Adrenal gland (tissue), 12 donors: ENCODE measurements around the gene KAZN. TPM values are rescaled to one million over a fixed set of nuclear protein-coding genes. Genes with fewer than 3 reads are reported as not detected.

Experiments
- DNase-seq, 7 donors: peaks; one replicate each; pipeline ENCODE4 v3.0.0-alpha.2; 2019 to 2020
- H3K27ac ChIP-seq, 5 donors: fragments of 200-600 bp; sonication (generic) in 4 of 5; 1 replicate in 3 of 5; 2 replicates in 2 of 5; pipeline versions ENCODE4 v1.5.1 to v1.8.0; 2016 to 2020; ENCODE audit warnings: mild to moderate bottlenecking in 1 of 5
- H3K27me3 ChIP-seq: fragments of 200-600 bp; 2 replicates; pipeline ENCODE4 v1.8.0; 2021
- H3K36me3 ChIP-seq, 2 donors: fragments of 200-600 bp; replicated peaks in 1 of 2; 1 replicate in 1 of 2; 2 replicates in 1 of 2; pipeline versions ENCODE4 v1.5.1 to v1.8.0; 2018 to 2022
- H3K4me1 ChIP-seq, 2 donors: fragments of 200-600 bp; replicated peaks in 1 of 2; 1 replicate in 1 of 2; 2 replicates in 1 of 2; pipeline versions ENCODE4 v1.5.1 to v1.8.0; 2018 to 2021
- H3K4me3 ChIP-seq, 4 donors: fragments of 200-600 bp; sonication (generic) in 3 of 4; one replicate each; pipeline ENCODE4 v1.5.1; 2016 to 2018
- H3K9me3 ChIP-seq, 3 donors: fragments of 200-600 bp; sonication (generic) in 1 of 3; replicated peaks in 1 of 3; 1 replicate in 2 of 3; 2 replicates in 1 of 3; pipeline versions ENCODE4 v1.5.1 to v1.8.0; 2016 to 2021
- CTCF ChIP-seq, 6 experiments: fragments of 450-650 bp in 4 of 6; fragments of 200-600 bp in 2 of 6; sonication (generic) in 1 of 6; IDR thresholded peaks; 1 replicate in 5 of 6; 2 replicates in 1 of 6; pipeline versions ENCODE4 v1.5.1 to v1.8.0; 2016 to 2021; ENCODE audit warnings: antibody characterized with exemption in 6 of 6, mild to moderate bottlenecking in 2 of 6, moderate library complexity in 1 of 6
- POLR2A ChIP-seq, 2 donors: fragments of 450-650 bp; IDR thresholded peaks; one replicate each; pipeline ENCODE4 v1.6.1; 2017; ENCODE audit warnings: antibody characterized with exemption in 2 of 2, mild to moderate bottlenecking in 2 of 2, moderate library complexity in 1 of 2
- WGBS, 4 donors: extraction: QIAGEN DNeasy Blood & Tissue Kit in 2 of 4; methylation state at CpG; one replicate each; pipeline versions ENCODE4 v1.1.5 to v1.1.7; 2013 to 2017; 5-methylcytosine and 5-hydroxymethylcytosine counted together
- intact Hi-C, 2 donors: fragments of 100-400 bp; cut with DNase I; formaldehyde crosslinking; loops; one replicate each; pipeline versions ENCODE4 v1.14.1 to v1.15.0; 2022 to 2023
- polyA plus RNA-seq, 3 donors: library from polyadenylated mRNA; stranded (reverse); fragments of 200-250 nt in 2 of 3; fragments of 350-450 nt in 1 of 3; fragmentation: Illumina TruSeq in 1 of 3; extraction: RNeasy Lipid Tissue Mini Kit (QIAGEN cat#74804) in 1 of 3; gene quantifications; one replicate each; pipeline ENCODE4 v1.2.3, GENCODE V29; 2013 to 2014
- total RNA-seq, 9 donors: library from RNA; depleted of rRNA in 4 of 9; stranded (reverse); fragments of >200 nt in 4 of 9; fragments of 120-200 nt in 1 of 9; fragmentation: NEBNext Ultra II Directional in 1 of 9; extraction: Animal tissue kit (Norgen Biotek cat#: 25700) in 1 of 9; gene quantifications; one replicate each; pipeline versions ENCODE4 v1.1.0 to v1.2.4, GENCODE V29; 2013 to 2023
- donor health status: healthy with polysubstance abuse.
- donor health status: Bipolar disorder and iron deficiency.
- donor health status: DM: yes; HTN: yes; CAD: no.
- donor health status: DM: no; HTN: no; CAD: no.
- donor health status: DM: no; HTN: no; CAD: no.
- donor health status: DM: yes; HTN: yes; CAD: no.

The KAZN gene
- total and polyA plus RNA-seq, 12 donors, result 5.9 to 63.4 (median 29.5) TPM

- Histone ChIP-seq H3K9me3 (no peaks in the 10 kb centered on the region), H3K27ac (no peak overlapping the region), H3K4me3 (no peak overlapping the region), H3K4me1 (no peaks in the 10 kb centered on the region), H3K36me3 (no peaks in the 10 kb centered on the region), H3K27me3 (no peaks in the 10 kb centered on the region)
- no peak for DNase-seq
- intact Hi-C loops, result no loop called here
- no peak for TF ChIP-seq POLR2A (IDR thresholded peaks at IDR 0.05)
- TF ChIP-seq CTCF (IDR thresholded peaks at IDR 0.05), result no peak
- 70 to 84% (median 80%) methylated on average over 4 of the region's 4 CpGs for WGBS, 4 donors
Observed at GRCh38 chr1:14746393-14746792, 147.9 kb downstream of the KAZN start.

- 86 to 92% (median 91%) methylated on average over 5 of the region's 5 CpGs for WGBS, 4 donors
- H3K27ac ChIP-seq, result no peak overlapping the region
- intact Hi-C loops, result no loop called here
Observed at GRCh38 chr1:14748151-14748550, 149.7 kb downstream of the KAZN start.

DNA sequence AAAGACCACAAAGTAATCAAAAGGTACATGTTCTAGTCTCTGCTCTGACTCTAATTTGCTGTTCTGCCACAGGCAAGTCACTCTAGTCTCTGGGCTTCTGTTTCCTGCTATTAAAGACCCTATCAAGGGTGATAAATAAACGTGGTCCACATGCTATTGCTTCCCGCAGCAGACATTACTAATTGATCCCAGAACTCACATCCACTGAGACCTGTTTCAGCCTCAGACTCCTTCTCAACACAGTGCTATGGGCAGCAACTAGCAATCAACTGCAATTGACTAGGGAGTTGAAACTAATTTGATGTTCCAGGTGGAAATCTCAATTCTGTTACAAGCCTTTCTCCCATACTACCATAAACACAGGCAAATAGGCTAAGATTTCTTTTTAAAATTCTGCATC, 150.5 kb downstream of the KAZN start:
- H3K36me3 ChIP-seq, result no peaks in the 10 kb centered on the region
- no peaks in the 10 kb centered on the region for H3K27me3 ChIP-seq
- WGBS, 4 donors, result 64 to 72% (median 69%) methylated on average over 2 of the region's 2 CpGs
- intact Hi-C loops, result no loop called here
- no peak overlapping the region for H3K27ac ChIP-seq
- TF ChIP-seq CTCF (IDR thresholded peaks at IDR 0.05) (no peak), POLR2A (IDR thresholded peaks at IDR 0.05) (no peak)
- H3K9me3 ChIP-seq, result no peaks in the 10 kb centered on the region
- DNase-seq, result no peak
- H3K4me3 ChIP-seq, result no peak overlapping the region
- H3K4me1 ChIP-seq, result no peaks in the 10 kb centered on the region

More at GRCh38 chr1:14748151-14748550, 149.7 kb downstream of the KAZN start:
- Histone ChIP-seq H3K27me3 (no peaks in the 10 kb centered on the region), H3K4me1 (no peaks in the 10 kb centered on the region), H3K4me3 (no peak overlapping the region), H3K9me3 (no peaks in the 10 kb centered on the region), H3K36me3 (no peaks in the 10 kb centered on the region)
- TF ChIP-seq POLR2A (IDR thresholded peaks at IDR 0.05) (no peak), CTCF (IDR thresholded peaks at IDR 0.05) (no peak)
- DNase-seq, result no peak

- H3K9me3 ChIP-seq, result no peaks in the 10 kb centered on the region
- H3K36me3 ChIP-seq, result no peaks in the 10 kb centered on the region
- TF ChIP-seq CTCF (IDR thresholded peaks at IDR 0.05), result no peak
- TF ChIP-seq POLR2A (IDR thresholded peaks at IDR 0.05), result no peak
- no peak for DNase-seq
- no peaks in the 10 kb centered on the region for H3K27me3 ChIP-seq
- WGBS, 4 donors, result 89 to 92% (median 91%) methylated on average over 2 of the region's 2 CpGs
- intact Hi-C loops, result no loop called here
- H3K4me3 ChIP-seq, result no peak overlapping the region
- no peak overlapping the region for H3K27ac ChIP-seq
- H3K4me1 ChIP-seq, result no peaks in the 10 kb centered on the region
Observed at GRCh38 chr1:14750490-14750889, 152.0 kb downstream of the KAZN start.
